NT2/D1 (cell line): ENCODE data around the gene GAPT.

Source experiments
- SUZ12 ChIP-seq: IDR thresholded peaks from 2 replicates; pipeline ENCODE4 v1.6.1; 2011; ENCODE audit not compliant: insufficient read length, insufficient read depth; ENCODE audit errors: extremely low read depth
- YY1 ChIP-seq: IDR thresholded peaks from 2 replicates; pipeline ENCODE4 v1.6.1; 2011; ENCODE audit not compliant: insufficient read length, insufficient read depth
- ZNF274 ChIP-seq: IDR thresholded peaks from 2 replicates; pipeline ENCODE4 v1.6.1; 2011; ENCODE audit warnings: mild to moderate bottlenecking, low read depth, low read length

GRCh38 chr5:58542709-58543108 lies 51.5 kb downstream of the GAPT start:
- TF ChIP-seq YY1: no peak
- no peak for TF ChIP-seq ZNF274
- TF ChIP-seq SUZ12: no peak
